GM21737 (cell line): ENCODE results near the gene ERAS.
"Not testable (repeated sequence)": the region's sequence is repeated elsewhere in the genome, so short reads cannot be mapped to it uniquely, and the experiment has no call there.

Experiments used
- ATAC-seq: cut with Tn5 transposase; IDR thresholded peaks from one replicate; pipeline ENCODE4 v1.9.1; 2021; ENCODE audit warnings: mild to moderate bottlenecking, moderate library complexity; ENCODE audit not compliant: unreplicated experiment

Gene ERAS

DNA sequence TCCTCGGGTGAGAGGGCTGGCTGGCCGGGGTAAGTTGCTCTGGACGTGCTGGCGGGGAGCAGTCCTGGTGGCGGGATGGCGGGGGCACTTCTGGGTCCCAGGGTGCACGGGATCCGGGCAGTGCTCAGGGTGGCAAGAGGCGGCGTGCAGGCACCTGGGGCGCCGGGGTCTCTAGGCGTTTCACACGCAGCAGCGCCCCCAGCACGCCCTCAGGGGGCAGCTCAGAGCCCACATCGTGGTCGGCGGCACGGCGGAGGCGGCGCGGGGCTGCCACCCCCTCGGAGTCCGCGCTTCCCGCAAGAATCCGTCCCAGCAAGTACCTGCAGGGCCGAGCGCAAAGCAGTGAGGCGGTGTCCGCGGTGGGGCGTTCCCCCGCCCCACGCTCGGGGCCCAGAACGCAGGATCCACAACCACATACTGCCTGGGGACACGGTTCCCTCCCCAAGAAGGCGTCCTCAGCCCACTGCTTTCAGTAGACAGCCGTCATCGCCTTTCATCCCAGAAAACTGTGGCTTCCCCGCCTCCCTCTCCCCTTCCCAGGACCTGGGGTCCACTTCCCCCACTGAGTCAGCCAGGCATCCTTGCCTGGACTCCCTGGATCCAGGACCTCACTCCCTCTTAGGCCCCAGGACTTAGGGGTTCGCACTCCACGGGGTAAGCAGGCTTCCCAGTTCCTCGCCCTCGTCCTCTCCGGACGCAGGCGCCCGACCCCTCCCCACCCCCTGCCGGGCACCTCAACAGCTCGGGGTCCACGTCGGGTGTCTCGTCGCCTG is 5.0 kb downstream of the ERAS start:
- no peak for ATAC-seq

DNA sequence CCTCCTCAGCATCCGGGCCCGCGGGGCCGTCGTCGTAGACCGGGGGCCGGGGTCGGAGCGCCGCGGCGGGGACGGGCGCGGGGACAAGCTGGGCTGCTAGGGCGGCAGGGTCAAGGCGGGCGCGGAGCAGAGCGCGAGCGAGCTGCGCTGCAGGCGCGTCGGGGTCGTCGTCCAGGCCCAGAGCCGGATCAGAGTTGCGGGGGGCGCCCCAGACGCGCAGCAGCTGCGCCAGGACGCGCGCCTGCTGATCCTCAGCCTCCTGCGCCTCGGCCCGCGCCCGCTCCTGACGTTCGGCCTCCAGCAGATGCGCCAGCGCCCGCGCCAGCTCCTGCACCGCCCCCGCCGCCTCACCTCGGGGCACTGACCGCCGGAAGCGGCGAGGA is 5.6 kb downstream of the ERAS start:
- ATAC-seq = no peak

DNA sequence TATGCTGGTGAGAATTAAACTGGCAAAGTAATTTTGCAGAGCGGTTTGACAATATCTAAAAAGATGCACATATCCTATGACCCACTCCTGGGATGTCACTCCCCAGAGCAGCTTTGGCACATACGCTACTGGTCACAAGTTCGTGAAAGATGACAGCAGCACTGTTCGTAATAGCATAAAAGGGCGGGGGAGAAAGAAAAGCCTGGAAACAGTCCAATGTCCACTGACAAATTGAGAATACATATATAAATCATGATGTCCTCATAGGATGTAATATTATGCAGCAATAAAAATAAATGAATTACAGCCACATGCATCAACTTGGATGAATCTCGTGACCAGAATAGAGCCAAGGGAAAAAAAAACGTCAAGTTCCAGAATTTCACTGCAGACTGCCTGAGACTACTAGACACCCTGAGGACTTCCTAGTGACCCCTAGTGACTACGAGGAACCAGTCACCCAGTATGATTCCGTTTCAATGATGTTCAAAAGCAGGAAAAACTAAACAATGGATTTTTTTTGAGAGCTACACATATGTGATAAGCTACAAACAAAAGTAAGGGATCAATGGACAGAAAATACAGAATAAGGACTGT is 7.3 kb downstream of the ERAS start:
- ATAC-seq = no peak

DNA sequence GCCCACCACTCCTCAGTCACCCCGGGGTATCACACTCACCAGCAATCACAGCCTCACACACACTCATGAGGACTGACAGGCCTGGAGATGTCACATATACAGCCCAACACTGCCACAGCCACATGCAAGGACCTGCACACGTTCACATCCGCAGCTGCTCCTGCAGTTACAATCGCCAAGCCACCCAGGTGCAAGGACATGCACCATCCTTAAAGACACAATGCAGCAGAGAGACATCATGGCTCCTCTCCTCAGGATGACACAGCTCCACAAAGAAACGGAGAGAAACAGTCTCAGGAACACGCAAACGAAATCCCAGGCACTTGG is 8.0 kb downstream of the ERAS start:
- no peak for ATAC-seq

DNA sequence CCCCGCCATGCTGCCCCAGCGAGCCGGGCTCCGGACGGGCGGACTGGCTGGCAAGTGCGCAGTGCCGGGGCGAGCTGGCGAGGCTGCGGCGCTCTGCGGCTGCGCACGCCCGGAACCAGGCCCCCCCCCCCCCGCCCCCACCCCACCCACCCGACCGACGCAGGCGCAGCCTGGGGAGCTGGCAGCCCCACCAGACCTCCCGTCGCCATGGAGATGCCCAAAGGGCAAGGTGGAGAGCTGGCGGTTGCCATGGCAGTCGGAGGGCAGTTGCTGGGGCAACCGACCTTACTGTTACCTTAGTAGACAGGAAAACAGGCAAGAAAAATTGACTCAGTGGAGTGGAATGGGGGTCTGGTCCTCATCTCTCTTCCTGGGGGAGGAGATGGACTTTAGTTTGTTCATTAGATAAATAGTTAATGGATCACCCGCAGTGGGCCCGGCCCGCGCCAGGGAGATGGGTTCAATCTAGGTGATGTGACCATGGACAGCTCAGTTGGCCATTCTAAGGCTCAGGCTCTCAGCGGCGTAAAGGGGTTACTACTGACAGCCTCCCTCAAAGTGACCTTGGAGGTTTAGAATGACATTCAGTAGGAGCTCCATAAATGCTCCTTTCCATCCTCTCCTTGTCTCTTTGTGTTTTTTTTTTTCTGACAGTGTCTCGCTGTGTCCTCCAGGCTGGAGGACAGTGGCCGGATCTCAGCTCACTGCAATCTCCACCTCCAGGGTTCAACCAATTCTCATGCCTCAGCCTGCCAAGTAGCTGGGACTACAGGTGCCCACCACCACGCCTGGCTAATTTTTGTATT is 9.4 kb downstream of the ERAS start, which contains the start of gene PCSK1N:
PCSK1N (minus strand) TSS at position 87 of the 806 bp plus-strand sequence; CDS start at position 9, 78 bp downstream.
- no peak for ATAC-seq

DNA sequence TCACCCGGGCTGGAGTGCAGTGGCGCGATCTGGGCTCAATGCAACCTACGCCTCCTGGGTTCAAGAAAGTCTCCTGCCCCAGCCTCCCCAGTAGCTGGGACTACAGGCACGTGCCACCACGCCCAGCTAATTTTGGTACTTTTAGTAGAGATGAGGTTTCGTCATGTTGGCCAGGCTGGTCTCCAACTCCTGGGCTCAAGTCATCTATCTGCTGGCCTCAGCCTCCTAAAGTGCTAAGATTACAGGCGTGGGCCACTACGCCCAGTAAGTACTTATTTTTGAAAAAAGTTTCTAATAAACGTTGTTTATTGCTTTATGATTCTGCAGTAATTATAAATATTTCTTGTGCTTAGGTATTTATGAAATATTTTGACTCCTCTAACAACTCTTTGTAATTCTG is 13.4 kb downstream of the ERAS start:
- ATAC-seq = no peak

DNA sequence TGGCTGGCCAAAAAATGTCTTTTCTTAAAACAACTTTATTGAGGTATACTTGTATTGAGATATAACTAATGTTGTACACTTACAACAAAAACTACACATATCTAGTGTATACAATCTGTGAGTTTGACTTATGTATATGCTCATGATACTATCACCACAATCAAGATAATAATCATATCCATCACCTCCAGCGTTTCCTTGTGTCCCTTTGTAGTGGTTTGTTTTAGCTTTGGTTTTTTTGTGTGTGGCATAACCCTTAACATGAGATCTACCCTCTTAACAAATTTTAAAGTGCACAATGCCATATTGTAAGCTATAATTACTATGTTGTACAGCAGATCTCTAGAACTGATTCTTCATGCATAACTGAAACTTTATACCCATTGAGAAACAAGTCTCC is 22.5 kb downstream of the ERAS start:
- ATAC-seq = no peak

DNA sequence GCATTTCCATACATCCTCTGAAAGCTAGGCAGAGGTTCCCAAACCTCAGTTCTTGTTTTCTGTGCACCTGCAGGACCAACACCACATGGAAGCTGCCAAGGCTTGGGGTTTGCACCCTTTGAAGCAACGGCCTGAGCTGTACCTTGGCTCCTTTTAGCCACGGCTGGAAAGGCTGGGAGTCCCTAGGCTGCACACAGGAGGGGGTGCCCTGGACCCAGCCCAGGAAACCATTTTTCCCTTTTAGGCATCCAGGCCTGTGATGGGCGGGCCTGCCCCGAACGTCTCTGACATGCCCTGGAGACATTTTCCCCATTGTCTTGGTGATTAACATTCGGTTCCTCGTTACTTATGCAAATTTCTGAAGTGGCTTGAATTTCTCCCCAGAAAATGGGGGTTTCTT is 26.5 kb downstream of the ERAS start:
- no peak for ATAC-seq

DNA sequence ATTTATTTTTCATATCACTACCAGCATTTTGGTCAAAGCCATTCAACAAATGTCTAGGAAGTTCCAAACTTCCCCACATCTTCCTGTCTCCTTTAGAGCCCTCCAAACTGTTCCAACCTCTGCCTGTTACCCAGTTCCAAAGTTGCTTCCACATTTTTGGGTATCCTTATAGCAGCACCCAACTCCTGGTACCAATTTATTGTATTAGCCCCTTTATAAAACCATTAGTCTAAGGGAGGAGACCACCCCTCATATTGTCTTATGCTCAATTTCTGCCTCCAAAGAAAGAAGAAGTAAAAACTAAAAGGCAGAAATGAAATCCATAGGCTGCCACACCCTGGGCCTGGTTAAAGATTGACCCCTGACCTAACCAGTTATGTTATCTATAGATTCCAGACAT is 27.2 kb downstream of the ERAS start:
- ATAC-seq = not testable (repeated sequence)

DNA sequence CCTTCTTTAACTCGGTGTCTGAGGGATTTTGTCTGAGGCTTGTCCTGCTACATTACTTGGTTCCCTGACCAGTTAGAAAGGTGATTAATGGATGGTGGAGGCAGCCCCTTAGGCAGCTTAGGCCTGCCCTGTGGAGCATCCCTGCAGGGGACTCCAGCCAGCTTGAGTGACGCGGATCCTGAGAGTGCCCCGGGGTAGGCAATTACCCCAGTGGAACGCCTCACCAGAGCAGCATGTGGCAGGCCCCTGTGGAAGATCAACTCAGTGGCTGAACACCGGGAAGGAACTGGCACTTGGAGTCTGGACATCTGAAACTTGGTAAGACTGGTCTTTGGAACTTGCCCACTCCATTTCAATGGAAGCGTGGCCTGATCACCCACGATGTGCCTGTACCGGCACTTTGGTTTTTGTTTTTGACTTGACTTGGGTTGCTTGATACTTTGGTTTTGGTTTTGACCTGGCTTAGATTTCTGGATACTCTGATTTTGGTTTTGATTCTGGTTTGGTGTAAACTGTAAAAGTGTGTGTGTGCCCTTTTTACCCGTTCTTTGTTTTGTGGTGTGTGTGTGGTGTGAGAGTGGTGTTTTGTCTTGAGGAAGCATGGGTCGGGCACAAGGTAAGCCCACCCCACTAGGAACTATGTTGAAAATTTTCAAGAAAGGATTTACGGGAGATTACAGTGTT is 27.9 kb downstream of the ERAS start:
- ATAC-seq = not testable (repeated sequence)

DNA sequence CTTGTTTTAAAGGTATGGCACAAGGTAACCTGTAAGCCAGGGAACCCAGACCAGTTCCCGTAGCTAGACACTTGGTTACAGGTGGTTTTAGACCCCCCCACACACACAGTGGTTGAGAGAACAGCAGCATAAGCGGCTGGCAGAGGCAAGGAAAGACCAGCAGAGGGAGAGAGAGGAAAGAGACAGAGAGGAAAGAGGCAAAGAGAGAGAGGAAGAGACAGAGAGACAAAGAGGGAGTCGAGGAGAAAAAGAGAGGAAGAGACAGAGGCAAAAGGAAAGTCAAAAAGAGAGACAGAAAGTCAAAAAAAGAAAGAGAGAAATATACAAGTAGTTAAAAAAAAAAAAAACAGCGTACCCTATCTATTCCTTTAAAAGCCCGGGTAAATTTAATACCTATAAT is 28.6 kb downstream of the ERAS start:
- no peak for ATAC-seq

DNA sequence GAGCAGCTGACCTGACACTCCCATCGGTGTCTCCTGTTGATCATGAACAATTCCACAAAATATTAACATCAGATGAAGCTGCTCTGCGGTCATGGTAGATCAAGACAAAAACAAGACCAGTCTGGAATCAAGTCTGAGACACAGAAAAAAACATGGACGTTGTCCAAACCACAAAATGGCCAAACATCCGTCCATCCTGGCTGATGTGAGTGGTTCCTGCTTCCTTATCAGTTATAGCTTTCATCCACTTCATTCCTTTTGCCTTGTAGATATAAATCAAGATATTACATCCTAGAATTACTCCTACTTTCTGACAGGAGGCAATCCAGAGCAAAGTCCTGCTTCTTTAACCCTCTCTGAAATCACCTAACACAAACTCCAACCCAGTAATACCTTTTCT is 37.9 kb downstream of the ERAS start:
- no peak for ATAC-seq

DNA sequence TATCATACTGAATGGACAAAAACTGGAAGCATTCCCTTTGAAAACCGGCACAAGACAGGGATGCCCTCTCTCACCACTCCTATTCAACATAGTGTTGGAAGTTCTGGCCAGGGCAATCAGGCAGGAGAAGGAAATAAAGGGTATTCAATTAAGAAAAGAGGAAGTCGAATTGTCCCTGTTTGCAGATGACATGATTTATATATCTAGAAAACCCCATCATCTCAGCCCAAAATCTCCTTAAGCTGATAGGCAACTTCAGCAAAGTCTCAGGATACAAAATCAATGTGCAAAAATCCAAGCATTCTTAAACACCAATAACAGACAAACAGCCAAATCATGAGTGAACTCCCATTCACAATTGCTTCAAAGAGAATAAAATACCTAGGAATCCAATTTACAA is 45.7 kb downstream of the ERAS start:
- not testable (repeated sequence) for ATAC-seq

DNA sequence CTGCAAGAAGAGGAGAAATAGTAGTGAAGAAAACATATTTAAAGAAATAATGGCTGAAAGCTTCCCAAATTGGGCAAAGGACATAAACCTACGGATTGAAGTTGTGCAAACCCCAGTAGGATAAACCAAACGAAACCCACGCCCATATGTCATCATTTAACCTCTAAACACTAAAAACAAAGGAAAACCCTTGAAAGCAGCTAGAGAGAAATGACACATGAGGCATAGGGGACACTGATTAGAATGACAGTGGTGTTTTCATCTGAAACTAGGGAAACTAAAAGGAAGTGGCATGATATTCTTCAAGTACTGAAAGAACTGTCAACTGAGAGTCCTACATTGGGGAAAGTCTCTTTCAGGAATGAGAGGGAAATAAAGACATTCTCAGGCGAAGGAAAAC is 50.6 kb downstream of the ERAS start:
- not testable (repeated sequence) for ATAC-seq
